ENCODE data around the gene ZIC5.

GRCh38 chr13:100019780-100020356, 48.3 kb upstream of the ZIC5 start:
- no peak for TF ChIP-seq CTCF (conservative IDR thresholded peaks at IDR 0.05; ENCODE audit: low read depth, low read length)
- no peak for TF ChIP-seq EZH2phosphoT487 (IDR thresholded peaks at IDR 0.05; ENCODE audit: borderline replicate concordance, low read length)
- no peak for TF ChIP-seq EZH2 (IDR thresholded peaks at IDR 0.05; ENCODE audit: low read length, unreplicated experiment)
